Chondrocyte (in vitro differentiated cells): ENCODE results near the gene ENTPD6. TPM values are rescaled to one million over a fixed set of nuclear protein-coding genes. Genes with fewer than 3 reads are reported as not detected.

Experiments
- DNase-seq: peaks from one replicate; pipeline ENCODE4 v3.0.0; 2021; ENCODE audit warnings: mixed read lengths, low spot score
- H3K27ac Mint-ChIP-seq: one replicate; pipeline ENCODE4 v1.8.0; 2021; ENCODE audit warnings: mild to moderate bottlenecking, moderate library complexity, mixed read lengths; ENCODE audit not compliant: unreplicated experiment
- H3K27me3 Mint-ChIP-seq: 2 replicates; pipeline ENCODE4 v1.8.0; 2021; ENCODE audit warnings: low read depth, mixed read lengths
- H3K36me3 Mint-ChIP-seq: 2 replicates; pipeline ENCODE4 v1.8.0; 2021; ENCODE audit warnings: low read depth, mixed read lengths
- H3K4me1 Mint-ChIP-seq: 2 replicates; pipeline ENCODE4 v1.8.0; 2021; ENCODE audit warnings: low read depth, mild to moderate bottlenecking, mixed read lengths
- H3K4me3 Mint-ChIP-seq: one replicate; pipeline ENCODE4 v1.8.0; 2021; ENCODE audit warnings: mild to moderate bottlenecking, moderate library complexity, mixed read lengths; ENCODE audit not compliant: unreplicated experiment
- H3K9me3 Mint-ChIP-seq: 2 replicates; pipeline ENCODE4 v1.8.0; 2021; ENCODE audit warnings: low read depth, mixed read lengths
- CTCF ChIP-seq: fragments of 200-600 bp; sonication (generic); IDR thresholded peaks from 2 replicates; pipeline ENCODE4 v1.5.0; 2021; ENCODE audit warnings: antibody characterized with exemption, mild to moderate bottlenecking, moderate library complexity
- total RNA-seq: library from RNA; stranded (reverse); gene quantifications from 3 replicates; pipeline ENCODE4 v1.2.1, GENCODE V29; 2021

The ENTPD6 gene
- total RNA-seq, 1 donor from 2014 or later, result 53.5 TPM

DNA sequence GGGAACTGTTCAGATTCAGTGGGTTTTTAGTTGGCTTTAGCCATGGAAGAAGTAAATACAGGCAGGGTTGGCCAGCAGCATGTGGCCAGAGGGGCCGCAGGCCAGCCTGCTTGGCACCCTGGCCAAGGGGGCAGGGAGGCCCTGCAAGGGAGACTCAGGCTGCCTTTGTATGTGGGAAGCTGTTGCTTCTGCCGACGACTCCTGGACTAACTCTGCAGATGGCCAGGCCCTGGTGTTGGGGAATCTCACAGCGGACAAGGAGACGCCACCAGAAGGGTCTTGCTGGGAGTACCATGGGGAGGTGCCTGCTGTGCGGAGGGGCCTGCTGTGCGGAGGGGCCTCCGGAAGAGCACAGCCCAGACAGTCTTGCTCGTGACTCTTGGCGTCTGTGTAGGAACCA, 77.5 kb downstream of the ENTPD6 start:
- DNase-seq, result peak; percentile 56
- Mint-ChIP-seq H3K27me3 (no peaks in the 10 kb centered on the region), H3K9me3 (no peaks in the 10 kb centered on the region), H3K36me3 (peaks cover 40% of the 10 kb centered on the region), H3K4me1 (no peaks in the 10 kb centered on the region), H3K27ac (no peak overlapping the region), H3K4me3 (no peak overlapping the region)
- TF ChIP-seq CTCF, result no peak

DNA sequence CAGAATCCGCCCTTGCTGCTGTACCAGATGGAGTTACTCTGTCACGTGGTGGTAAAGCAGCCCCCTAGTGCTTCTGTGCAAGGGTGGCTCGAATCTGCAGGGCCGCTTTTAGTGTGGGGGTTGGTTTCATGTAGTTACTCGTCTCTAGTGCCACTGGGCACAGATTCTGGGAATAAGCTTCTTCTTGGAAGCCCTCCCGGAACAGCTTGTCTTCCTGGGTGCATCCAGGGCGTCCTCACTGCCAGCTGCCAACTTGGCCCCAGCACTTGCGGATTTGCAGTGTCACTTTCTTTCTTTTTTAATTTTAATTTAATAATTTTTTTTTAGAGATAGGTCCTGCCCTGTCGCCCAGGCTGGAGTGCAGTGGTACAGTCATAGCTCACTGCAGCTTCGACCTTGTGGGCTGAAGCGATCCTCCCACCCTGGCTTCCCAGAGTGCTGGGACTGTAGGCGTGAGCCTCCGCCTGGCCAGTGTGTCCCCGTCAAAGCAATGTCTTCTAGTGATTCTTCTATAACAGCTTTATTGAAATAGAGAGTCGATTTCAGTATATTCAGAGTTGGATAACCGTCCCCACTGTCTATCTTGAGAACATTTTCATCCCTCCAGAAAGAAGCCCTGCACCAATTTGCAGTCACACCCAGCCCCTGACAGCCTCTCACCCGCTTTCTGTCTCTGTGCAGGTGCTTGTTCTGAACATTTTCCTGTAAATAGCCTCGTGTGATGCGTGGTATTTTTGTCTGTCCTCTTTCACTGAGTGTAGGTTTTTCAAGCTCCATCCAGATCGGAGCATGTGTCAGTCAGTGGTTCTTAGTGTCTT, 78.2 kb downstream of the ENTPD6 start:
- TF ChIP-seq CTCF, result no peak
- Mint-ChIP-seq H3K36me3 (peaks cover 40% of the 10 kb centered on the region), H3K27ac (peak overlapping the region; percentile 3), H3K9me3 (no peaks in the 10 kb centered on the region), H3K27me3 (no peaks in the 10 kb centered on the region), H3K4me3 (no peak overlapping the region), H3K4me1 (no peaks in the 10 kb centered on the region)
- DNase-seq, result peak; percentile 57

GRCh38 chr20:25274481-25274880, 79.0 kb downstream of the ENTPD6 start:
- no peaks in the 10 kb centered on the region for H3K4me1 Mint-ChIP-seq
- TF ChIP-seq CTCF, result no peak
- peaks cover 35% of the 10 kb centered on the region for H3K36me3 Mint-ChIP-seq
- no peak overlapping the region for H3K4me3 Mint-ChIP-seq
- DNase-seq, result peak; percentile 86
- H3K27me3 Mint-ChIP-seq, result no peaks in the 10 kb centered on the region
- peak overlapping the region; percentile 3 for H3K27ac Mint-ChIP-seq
- H3K9me3 Mint-ChIP-seq, result no peaks in the 10 kb centered on the region

- Mint-ChIP-seq H3K27me3 (no peaks in the 10 kb centered on the region), H3K36me3 (peaks cover 30% of the 10 kb centered on the region), H3K4me3 (no peak overlapping the region), H3K4me1 (no peaks in the 10 kb centered on the region), H3K9me3 (no peaks in the 10 kb centered on the region), H3K27ac (no peak overlapping the region)
- TF ChIP-seq CTCF, result no peak
- peak; percentile 84 for DNase-seq
Measured at GRCh38 chr20:25274891-25275812, 79.6 kb downstream of the ENTPD6 start.

DNA sequence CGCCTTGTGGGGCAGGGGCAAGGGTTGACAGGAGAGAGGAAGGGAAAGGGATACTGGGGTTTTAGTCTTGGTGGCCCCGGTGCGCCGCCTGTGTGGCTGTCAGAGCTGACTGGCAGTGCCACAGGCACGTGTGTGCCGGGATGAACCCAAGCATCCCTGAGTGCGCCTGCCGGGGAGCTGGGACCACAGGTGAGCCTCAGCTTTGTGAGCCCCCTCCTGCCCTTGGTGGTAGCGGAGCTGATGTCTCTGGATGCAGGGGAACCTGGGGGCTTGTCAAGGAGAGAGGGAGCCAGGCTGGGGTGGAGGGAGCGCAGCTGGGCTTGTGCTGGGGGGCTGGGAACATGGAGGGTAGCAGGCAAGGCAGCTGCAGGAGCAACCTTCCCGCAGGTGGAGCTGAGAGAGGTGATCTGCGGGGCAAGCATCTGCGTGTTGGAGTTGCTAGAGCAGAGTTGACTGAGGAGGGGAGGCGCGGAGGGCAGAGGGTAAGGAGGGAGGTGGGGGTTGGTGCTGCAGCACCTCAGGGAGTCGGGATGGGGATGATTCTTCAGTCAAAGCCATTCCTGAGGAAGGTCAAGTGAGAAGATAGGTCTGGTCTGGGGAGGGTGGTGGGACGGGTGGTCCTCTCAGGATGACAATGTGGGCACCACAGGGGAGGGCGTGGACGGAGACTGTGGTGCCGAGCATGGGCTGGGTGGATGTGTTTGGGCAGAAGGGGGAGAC, 80.5 kb downstream of the ENTPD6 start:
- Mint-ChIP-seq H3K36me3 (peaks cover 32% of the 10 kb centered on the region), H3K4me3 (no peak overlapping the region), H3K27me3 (no peaks in the 10 kb centered on the region), H3K4me1 (no peaks in the 10 kb centered on the region), H3K9me3 (no peaks in the 10 kb centered on the region), H3K27ac (no peak overlapping the region)
- peak; percentile 78 for DNase-seq
- TF ChIP-seq CTCF, result no peak
